ENCODE data around the gene CRIP1. TPM values are rescaled to one million over a fixed set of nuclear protein-coding genes. Genes with fewer than 3 reads are reported as not detected.

CRIP1 gene
- total and polyA plus RNA-seq, 10 of the 15 experiments (the other 5 are each of a cell fraction or from before 2014, with no cell fraction given) = 66.8 to 259 (median 154) TPM

- H2AFZ ChIP-seq (ENCODE audit: control insufficient read depth, low read depth, low read length) = peak overlapping the region; percentile 42; the same call in 1 of the 2 replicates
- H3K27me3 ChIP-seq (replicated peaks in 1 of 2; ENCODE audit: control insufficient read depth in 2 of 2, insufficient read depth in 2 of 2, low read length in 1 of 2) = peaks cover 5 to 7% of the 10 kb centered on the region in 2 experiments; a peak in 3 of 4 replicates
- FAIRE-seq = no peak
- no peak overlapping the region for H3K9ac ChIP-seq (ENCODE audit: control insufficient read depth, insufficient read depth, low read length)
- H4K20me1 ChIP-seq (ENCODE audit: control insufficient read depth, insufficient read depth) = no peaks in the 10 kb centered on the region
- WGBS (ENCODE audit: insufficient coverage, insufficient replicate concordance, low lambda C conversion rate, missing lambda C conversion rate) = 39% methylated on average over 24 of the region's 24 CpGs
- RAD21 ChIA-PET (ENCODE audit: unreplicated experiment) = interaction anchor here (1.2 to 1.6 kb wide), 2 partner anchors 39 to 49 kb away, joined by 6 to 10 read pairs; no protein-coding TSS in a partner anchor
- H3K9me3 ChIP-seq (replicated peaks; ENCODE audit: control insufficient read depth, insufficient read depth, low read length) = no peaks in the 10 kb centered on the region
- BruUV-seq (replicated peaks) = no TSS peak
- H3K4me3 ChIP-seq = 0 out of 2 replicates have a peak overlapping the region, but pooled peaks have one; percentile 32
- no peak; the same call in 2 of the 3 replicates for ATAC-seq
- intact Hi-C loops (cut with micrococcal nuclease; ENCODE audit: unreplicated experiment) (loop anchor here (5.0 kb wide), 2 partner anchors 37 to 327 kb away; partner anchors contain the start of gene TEDC1), in situ Hi-C loops (cut with MboI) (no loop called here)
- no peaks in the 10 kb centered on the region for H3K36me3 ChIP-seq (ENCODE audit: control insufficient read depth in 2 of 2, insufficient read depth in 2 of 2, low read length in 1 of 2)
- DNase-seq (ENCODE audit: low read depth, low spot score) = no peak
- H3K79me2 ChIP-seq (ENCODE audit: control insufficient read depth, insufficient read depth, low read length) = no peaks in the 10 kb centered on the region
- peaks cover 4% of the 10 kb centered on the region for H3K4me1 ChIP-seq (ENCODE audit: control insufficient read depth, insufficient read depth, low read length)
- TF ChIP-seq GABPA (IDR thresholded peaks at IDR 0.05; ENCODE audit: low read depth) (no peak), CBX3 (IDR thresholded peaks at IDR 0.05; ENCODE audit: borderline replicate concordance, low read depth) (no peak), GATAD2B (conservative IDR thresholded peaks at IDR 0.05; ENCODE audit: low read depth) (0 out of 2 replicates have a peak, but pooled peaks have one; percentile 7), E2F8 (IDR thresholded peaks at IDR 0.05; ENCODE audit: low read depth, partially characterized antibody) (no peak)
- CTCF ChIA-PET = interaction anchor here (0.9 to 1.6 kb wide), 5 partner anchors 14 to 944 kb away, joined by 3 to 18 read pairs (median 4); no protein-coding TSS in a partner anchor
- POLR2A ChIA-PET = no interaction called here
- SMC1A ChIA-PET (ENCODE audit: uncharacterized antibody, unreplicated experiment) = no interaction called here
- H3K27ac ChIP-seq (ENCODE audit: control insufficient read depth, insufficient read depth) = no peak overlapping the region
- H3K4me2 ChIP-seq (ENCODE audit: control insufficient read depth, insufficient read depth) = peak overlapping the region; percentile 21; the same call in 1 of the 2 replicates
Observed at GRCh38 chr14:105529319-105529568, 42.6 kb downstream of the CRIP1 start.

Data from GM12878 (cell line).